A549 (cell line): ENCODE data around the gene OTOP2. TPM values are rescaled to one million over a fixed set of nuclear protein-coding genes. Genes with fewer than 3 reads are reported as not detected.
"Not testable (repeated sequence)": the region's sequence is repeated elsewhere in the genome, so short reads cannot be mapped to it uniquely, and the experiment has no call there.

Experiments
- ATAC-seq, 2 experiments: fragments of 200-7000 bp in 1 of 2; fragments of >200 bp in 1 of 2; cut with Nextera tagmentation in 1 of 2; cut with Tn5 transposase in 1 of 2; 3 replicates each; pipeline versions ENCODE4 v1.8.0 to v1.9.1; 2018 to 2020; ENCODE audit warnings: mild to moderate bottlenecking in 1 of 2, moderate library complexity in 1 of 2
- CTCF ChIA-PET: fragments of 300-600 bp; sonication (Branson Sonifier 250); formaldehyde crosslinking; extraction: SDS; loops from one replicate; lab custom pipeline; 2021; ENCODE audit warnings: antibody characterized with exemption, inconsistent platforms; lab: Yijun Ruan, JAX
- POLR2A ChIA-PET: fragments of 350-600 bp; formaldehyde crosslinking; extraction: SDS; loops from one replicate; lab custom pipeline; 2021; ENCODE audit warnings: antibody characterized with exemption, inconsistent platforms; lab: Yijun Ruan, JAX
- DNase-seq, 2 experiments: peaks; one replicate each; pipeline versions ENCODE4 v3.0.0 to v3.0.0-alpha.2; 2011 to 2016; ENCODE audit warnings: low read depth in 1 of 2, low spot score in 1 of 2
- FAIRE-seq: peaks from 2 replicates; lab custom pipeline; 2011; peaks lifted over from hg19 to GRCh38; lab: Jason Lieb, UNC
- H3K27ac ChIP-seq, 2 experiments: fragments of >200 bp; sonication (Bioruptor Twin); formaldehyde crosslinking; 3 replicates each; pipeline ENCODE4 v1.5.1; 2016 to 2017
- H3K4me1 ChIP-seq: fragments of >200 bp; sonication (Bioruptor Twin); formaldehyde crosslinking; 3 replicates; pipeline ENCODE4 v1.6.1; 2016
- H3K4me2 ChIP-seq: fragments of >200 bp; sonication (Bioruptor Twin); formaldehyde crosslinking; 3 replicates; pipeline ENCODE4 v1.6.1; 2016
- H3K4me3 ChIP-seq: fragments of >200 bp; sonication (Bioruptor Twin); formaldehyde crosslinking; 3 replicates; pipeline ENCODE4 v1.5.1; 2016
- H3K9me3 ChIP-seq: fragments of >200 bp; sonication (Bioruptor Twin); formaldehyde crosslinking; 3 replicates; pipeline ENCODE4 v1.6.1; 2016
- ATOH8 ChIP-seq: fragments of 250-450 bp; sonication (Bioruptor Pico); IDR thresholded peaks from 2 replicates; pipeline ENCODE4 v1.5.0; 2020; ENCODE audit warnings: low read depth, mild to moderate bottlenecking, moderate library complexity
- CBX8 ChIP-seq: fragments of 200-600 bp; sonication (generic); IDR thresholded peaks from 2 replicates; pipeline ENCODE4 v1.6.1; 2016
- CHD2 ChIP-seq: fragments of 150-350 bp; IDR thresholded peaks from 2 replicates; pipeline ENCODE4 v1.6.1; 2014; ENCODE audit warnings: low read length; ENCODE audit not compliant: partially characterized antibody
- CTCF ChIP-seq: fragments of >200 bp; sonication (Bioruptor Twin); formaldehyde crosslinking; IDR thresholded peaks from 3 replicates; pipeline ENCODE4 v1.5.1; 2016
- EHMT2 ChIP-seq: fragments of 200-600 bp; sonication (generic); IDR thresholded peaks from 2 replicates; pipeline ENCODE4 v1.6.1; 2016; ENCODE audit warnings: antibody characterized with exemption, low read depth, mild to moderate bottlenecking, moderate library complexity
- ELK1 ChIP-seq: fragments of 150-350 bp; IDR thresholded peaks from 2 replicates; pipeline ENCODE4 v1.6.1; 2014; ENCODE audit warnings: low read depth, mild to moderate bottlenecking, low read length
- HEYL ChIP-seq: fragments of 250-450 bp; sonication (Bioruptor Pico); IDR thresholded peaks from 2 replicates; pipeline ENCODE4 v1.8.0; 2021; ENCODE audit warnings: mild to moderate bottlenecking, moderate library complexity
- HOXA7 ChIP-seq: fragments of 250-450 bp; sonication (Bioruptor Pico); IDR thresholded peaks from 2 replicates; pipeline ENCODE4 v1.5.0; 2020; ENCODE audit warnings: mild to moderate bottlenecking, moderate library complexity
- MYC ChIP-seq: IDR thresholded peaks from 2 replicates; pipeline ENCODE4 v1.6.1; 2012; ENCODE audit warnings: mild to moderate bottlenecking, inconsistent platforms, low read length, improper control_type of control experiment, borderline replicate concordance
- NPAS2 ChIP-seq: fragments of 250-450 bp; sonication (Bioruptor Pico); IDR thresholded peaks from 2 replicates; pipeline ENCODE4 v1.8.0; 2022; ENCODE audit warnings: mild to moderate bottlenecking, moderate library complexity, borderline replicate concordance
- PHF8 ChIP-seq: fragments of 200-600 bp; sonication (generic); IDR thresholded peaks from 2 replicates; pipeline ENCODE4 v1.6.1; 2016; ENCODE audit warnings: low read depth, mild to moderate bottlenecking, antibody characterized with exemption, moderate library complexity, borderline replicate concordance
- POLR2AphosphoS2 ChIP-seq: conservative IDR thresholded peaks from 2 replicates; pipeline ENCODE4 v1.6.1; 2012; ENCODE audit warnings: low read length, improper control_type of control experiment, inconsistent platforms
- RCOR1 ChIP-seq: fragments of 150-350 bp; IDR thresholded peaks from 2 replicates; pipeline ENCODE4 v1.6.1; 2014; ENCODE audit warnings: antibody characterized with exemption, low read length, low read depth
- REST ChIP-seq: fragments of 200-600 bp; sonication (generic); IDR thresholded peaks from 2 replicates; pipeline ENCODE4 v1.6.1; 2016; ENCODE audit warnings: antibody characterized with exemption, mild to moderate bottlenecking, moderate library complexity
- RFX5 ChIP-seq: fragments of 450-650 bp; IDR thresholded peaks from 2 replicates; pipeline ENCODE4 v1.7.1; 2014; ENCODE audit warnings: antibody characterized with exemption, mild to moderate bottlenecking, moderate library complexity
- SMC3 ChIP-seq: fragments of >200 bp; sonication (Bioruptor Twin); formaldehyde crosslinking; IDR thresholded peaks from 3 replicates; pipeline ENCODE4 v1.6.1; 2018; ENCODE audit warnings: inconsistent platforms
- TFCP2L1 ChIP-seq: fragments of 250-450 bp; sonication (Bioruptor Pico); IDR thresholded peaks from 2 replicates; pipeline ENCODE4 v1.5.0; 2021; ENCODE audit warnings: mild to moderate bottlenecking
- USF2 ChIP-seq: fragments of 450-650 bp; IDR thresholded peaks from 2 replicates; pipeline ENCODE4 v1.6.1; 2014; ENCODE audit warnings: antibody characterized with exemption
- ZC3H11A ChIP-seq: fragments of 450-650 bp; IDR thresholded peaks from 2 replicates; pipeline ENCODE4 v1.6.1; 2014; ENCODE audit warnings: antibody characterized with exemption, mild to moderate bottlenecking
- WGBS: methylation state at CpG from one replicate; pipeline ENCODE4 v1.1.6; 2017; ENCODE audit errors: missing lambda C conversion rate; 5-methylcytosine and 5-hydroxymethylcytosine counted together
- polyA plus RNA-seq, 4 experiments: library from polyadenylated mRNA; depleted of rRNA in 3 of 4; stranded (reverse); fragments of >200 nt; fragmentation: RNase III in 1 of 4; extraction: RNeasy Plus Mini Kit Qiagen cat#74134 plus additional on column Dnase treatment in 1 of 4; gene quantifications; 2 replicates in 3 of 4; 3 replicates in 1 of 4; pipeline ENCODE4 v1.2.3, GENCODE V29; 2011 to 2017

OTOP2 gene
- polyA plus RNA-seq, 2 of the 4 experiments (the other 2 are of a cell fraction) = 0.06 TPM; not detected in 1

GRCh38 chr17:74981979-74982662, 58.0 kb downstream of the OTOP2 start (continued):
- TF ChIP-seq REST (no peak; the same call in 1 of the 2 replicates), EHMT2 (no peak), NPAS2 (CRISPR knock-in tag) (no peak), PHF8 (peak; percentile 87), RCOR1 (no peak), HEYL (no peak), CBX8 (no peak), ZC3H11A (no peak), CTCF (peak; percentile 11; the same call in 1 of the 3 replicates), POLR2AphosphoS2 (no peak), CHD2 (peak; percentile 50), TFCP2L1 (no peak), MYC (0 out of 2 replicates have a peak, but pooled peaks have one; percentile 15), RFX5 (no peak), ATOH8 (CRISPR knock-in tag) (no peak), USF2 (no peak), HOXA7 (no peak), SMC3 (peak; percentile 23; the same call in 1 of the 3 replicates), ELK1 (no peak)

- not testable (repeated sequence) for H3K9me3 ChIP-seq, FAIRE-seq
- Histone ChIP-seq H3K4me3 (peak overlapping the region; percentile 69), H3K4me1 (peaks cover 24% of the 10 kb centered on the region), H3K27ac (peak overlapping the region; percentile 92 to 94), H3K4me2 (peak overlapping the region; percentile 92)
- WGBS = 39% methylated on average over 10 of the region's 14 CpGs
- DNase-seq (peak in 1 of 2 experiments; percentile 42), ATAC-seq (peak; percentile 35 to 42)
- POLR2A ChIA-PET = interaction anchor here (0.6 to 2.8 kb wide), 3 partner anchors 11 to 29 kb away, joined by 3 to 17 read pairs (median 6); partner anchors contain the start of genes HID1 and MRPL58
- CTCF ChIA-PET = interaction anchor here (0.7 to 4.2 kb wide), 14 partner anchors 10 to 64 kb away, joined by 3 to 53 read pairs (median 3); partner anchors contain the start of genes HID1, MRPL58 and OTOP2
Observed at GRCh38 chr17:74982663-74983313, 58.7 kb downstream of the OTOP2 start.
